ENCODE data around the gene EFNA2. TPM values are rescaled to one million over a fixed set of nuclear protein-coding genes. Genes with fewer than 3 reads are reported as not detected.

Gene EFNA2
- total RNA-seq, 1 experiment from 2014 or later = 11.4 TPM

GRCh38 chr19:1266129-1266915 is 19.4 kb upstream of the EFNA2 start:
- peak; percentile 86 for DNase-seq (ENCODE audit: low spot score)
- ChIA-PET CTCF (interaction anchor here (0.6 to 15.6 kb wide), 61 partner anchors 9 to 688 kb away, joined by 3 to 648 read pairs (median 4); partner anchors contain the start of genes ARHGAP45, ATP5F1D, FAM174C and GPX4), POLR2A (interaction anchor here (0.6 to 2.3 kb wide), 13 partner anchors 9 to 475 kb away, joined by 3 to 37 read pairs (median 4); partner anchors contain the start of gene FAM174C)
- peaks cover 16% of the 10 kb centered on the region for H3K36me3 Mint-ChIP-seq
- peak overlapping the region; percentile 67 for H3K4me3 Mint-ChIP-seq
- peaks cover 62% of the 10 kb centered on the region for H3K4me1 Mint-ChIP-seq
- H3K27ac Mint-ChIP-seq = no peak overlapping the region
- no peaks in the 10 kb centered on the region for H3K9me3 Mint-ChIP-seq
- H3K27me3 Mint-ChIP-seq (ENCODE audit: low read depth) = peaks cover 7% of the 10 kb centered on the region
- TF ChIP-seq ZNF263 (CRISPR knock-in tag; IDR thresholded peaks at IDR 0.05; ENCODE audit: low read depth) (peak; percentile 50; the same call in 1 of the 2 replicates), GABPB1 (CRISPR knock-in tag; IDR thresholded peaks at IDR 0.05) (peak; percentile 48), ZNF416 (CRISPR knock-in tag; IDR thresholded peaks at IDR 0.05) (no peak), SP1 (CRISPR knock-in tag; conservative IDR thresholded peaks at IDR 0.05) (peak; percentile 53; the same call in 1 of the 2 replicates), FOXP4 (CRISPR knock-in tag; IDR thresholded peaks at IDR 0.05) (0 out of 2 replicates have a peak, but pooled peaks have one; percentile 56), ARID4B (CRISPR knock-in tag; IDR thresholded peaks at IDR 0.05; ENCODE audit: borderline replicate concordance) (peak; percentile 25), ZNF121 (CRISPR knock-in tag; IDR thresholded peaks at IDR 0.05) (0 out of 2 replicates have a peak, but pooled peaks have one; percentile 13), MAX (CRISPR knock-in tag; IDR thresholded peaks at IDR 0.05) (peak; percentile 63), CDX4 (CRISPR knock-in tag; IDR thresholded peaks at IDR 0.05; ENCODE audit: borderline replicate concordance) (no peak)
- peak; percentile 8 for ATAC-seq

- no peaks in the 10 kb centered on the region for H3K9me3 Mint-ChIP-seq
- ATAC-seq = peak; percentile 2; the same call in 1 of the 2 replicates
- peak overlapping the region; percentile 76 for H3K4me3 Mint-ChIP-seq
- H3K4me1 Mint-ChIP-seq = peaks cover 59% of the 10 kb centered on the region
- CTCF ChIA-PET = interaction anchor here (0.6 to 15.6 kb wide), 59 partner anchors 8 to 689 kb away, joined by 3 to 648 read pairs (median 4); partner anchors contain the start of genes ARHGAP45, ATP5F1D, FAM174C and GPX4
- H3K27me3 Mint-ChIP-seq (ENCODE audit: low read depth) = peaks cover 7% of the 10 kb centered on the region
- H3K27ac Mint-ChIP-seq = no peak overlapping the region
- peak; percentile 79 for DNase-seq (ENCODE audit: low spot score)
- peaks cover 23% of the 10 kb centered on the region for H3K36me3 Mint-ChIP-seq
- POLR2A ChIA-PET = interaction anchor here (0.6 to 2.8 kb wide), 12 partner anchors 7 to 321 kb away, joined by 3 to 37 read pairs (median 4); partner anchors contain the start of gene FAM174C
- TF ChIP-seq E2F5 (CRISPR knock-in tag; IDR thresholded peaks at IDR 0.05) = no peak
- no peak for TF ChIP-seq FOXJ3 (CRISPR knock-in tag; IDR thresholded peaks at IDR 0.05; ENCODE audit: borderline replicate concordance)
- no peak; the same call in 1 of the 2 replicates for TF ChIP-seq ETV6 (CRISPR knock-in tag; IDR thresholded peaks at IDR 0.05)
- no peak for TF ChIP-seq NR1H2 (CRISPR knock-in tag; IDR thresholded peaks at IDR 0.05)
- no peak for TF ChIP-seq ZNF532 (CRISPR knock-in tag; IDR thresholded peaks at IDR 0.05; ENCODE audit: borderline replicate concordance)
Measured at GRCh38 chr19:1266916-1267476, 18.7 kb upstream of the EFNA2 start.

All from WTC11 (cell line).